Natural killer cell treated with Interleukin-12 subunit alpha and Interleukin-12 subunit beta and Interleukin-15 and Interleukin-18, amount 100 ng/mL, for 72 hours (primary cell): ENCODE measurements around the gene HTR2A. TPM values are rescaled to one million over a fixed set of nuclear protein-coding genes. Genes with fewer than 3 reads are reported as not detected.
A peak's percentile ranks its signal among the peaks of the same experiment; 100 is the strongest.

Experiments
- ATAC-seq, 2 donors: fragments of 150-1000 bp; cut with Tn5 transposase in 1 of 2; sonication (Bioruptor Pico), chemical (Tn5 transposase) in 1 of 2; 2 replicates each; pipeline ENCODE4 v1.10.0; 2021
- DNase-seq: peaks from one replicate; pipeline ENCODE4 v3.0.0; 2022; ENCODE audit warnings: low spot score
- H3K27ac Mint-ChIP-seq, 2 donors: 1 replicate in 1 of 2; 2 replicates in 1 of 2; pipeline ENCODE4 v1.8.0; 2022; ENCODE audit warnings: mixed read lengths in 2 of 2, mild to moderate bottlenecking in 1 of 2, moderate library complexity in 1 of 2
- H3K27me3 Mint-ChIP-seq, 2 donors: 1 replicate in 1 of 2; 2 replicates in 1 of 2; pipeline ENCODE4 v1.8.0; 2022; ENCODE audit warnings: mixed read lengths in 2 of 2
- H3K36me3 Mint-ChIP-seq: one replicate; pipeline ENCODE4 v1.8.0; 2022; ENCODE audit warnings: mixed read lengths
- H3K4me1 Mint-ChIP-seq, 2 donors: 1 replicate in 1 of 2; 2 replicates in 1 of 2; pipeline ENCODE4 v1.8.0; 2022; ENCODE audit warnings: low read depth in 2 of 2, mixed read lengths in 2 of 2, mild to moderate bottlenecking in 1 of 2
- H3K4me3 Mint-ChIP-seq: one replicate; pipeline ENCODE4 v1.8.0; 2022; ENCODE audit warnings: mixed read lengths
- H3K9me3 Mint-ChIP-seq: 2 replicates; pipeline ENCODE4 v1.8.0; 2022; ENCODE audit warnings: mixed read lengths
- total RNA-seq, 2 donors: library from RNA; stranded (reverse); gene quantifications; one replicate each; pipeline ENCODE4 v1.2.3, GENCODE V29; 2022

Gene HTR2A
- not detected for total RNA-seq

DNA sequence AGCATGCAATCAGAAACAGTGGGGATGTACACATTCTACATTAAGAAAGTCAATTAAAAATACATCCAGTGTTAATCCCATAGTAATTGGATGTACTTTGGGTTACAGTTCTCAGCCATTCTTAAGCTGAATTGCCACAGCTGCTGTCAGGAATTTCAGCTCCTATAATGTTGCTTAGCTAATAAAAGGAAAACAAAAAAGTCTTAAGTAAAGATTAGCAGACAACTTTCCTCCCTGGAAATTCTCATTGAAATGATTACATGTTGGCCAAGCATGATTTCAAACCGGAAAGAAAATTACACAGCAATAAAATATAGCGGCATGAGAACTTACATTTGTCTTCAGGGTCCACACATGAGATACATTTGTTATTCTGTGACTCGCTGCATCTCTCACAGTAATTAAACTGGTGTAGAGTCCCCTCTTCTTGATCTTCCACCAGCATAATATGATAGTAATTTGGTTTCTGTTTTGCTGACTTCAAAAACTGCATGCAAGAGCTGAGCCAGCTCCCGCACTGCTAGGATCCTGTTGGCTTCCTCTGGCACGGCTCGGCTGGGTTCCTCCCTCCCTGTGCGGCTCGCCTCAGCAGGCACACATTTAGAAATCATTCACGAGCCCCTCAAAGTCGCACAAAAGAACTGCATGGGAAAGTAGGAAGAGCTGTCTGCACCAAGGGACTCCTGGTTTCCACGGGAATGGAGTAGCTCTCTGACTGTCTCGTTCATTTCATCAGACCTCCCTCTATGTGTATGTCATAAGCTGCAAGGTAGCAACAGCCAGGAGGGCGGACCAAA, at the start of gene HTR2A:
HTR2A (minus strand) TSS at position 713 of the 797 bp plus-strand sequence. CDS start 1,147 bp downstream, outside the sequence.
- peaks cover 10 to 15% of the 10 kb centered on the region in 2 donors for H3K4me1 Mint-ChIP-seq
- H3K4me3 Mint-ChIP-seq: peak within 1 kb of the TSS; percentile 35
- no peaks in the 10 kb centered on the region for H3K36me3 Mint-ChIP-seq
- no peaks in the 10 kb centered on the region for H3K9me3 Mint-ChIP-seq
- H3K27ac Mint-ChIP-seq: no peak within 1 kb of the TSS
- ATAC-seq (no peak), DNase-seq (no peak)
- H3K27me3 Mint-ChIP-seq: peaks cover 26 to 63% of the 10 kb centered on the region in 2 donors

DNA sequence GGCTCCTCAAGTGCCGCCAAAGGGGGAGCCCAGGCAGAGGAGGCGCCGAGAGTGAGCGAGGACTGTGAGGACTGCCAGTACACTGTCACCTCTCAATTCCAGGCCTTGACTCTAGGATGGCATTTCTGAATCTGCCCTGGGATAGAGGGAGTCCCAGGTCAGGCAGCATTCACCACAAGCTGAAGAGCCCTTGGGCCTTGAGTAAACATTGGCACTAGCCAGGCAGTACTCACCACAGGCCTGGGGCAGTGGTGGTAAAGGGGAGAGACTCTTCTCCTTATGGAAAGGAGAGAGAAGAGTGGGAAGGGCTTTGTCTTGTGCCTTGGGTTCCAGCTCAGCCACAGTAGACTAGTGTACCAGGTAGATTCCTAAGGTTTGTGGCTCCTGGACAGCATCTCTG, 39.7 kb upstream of the HTR2A start:
- no peak for DNase-seq
- Mint-ChIP-seq H3K27me3 (peaks cover 2 to 24% of the 10 kb centered on the region in 2 donors), H3K27ac (no peak overlapping the region), H3K9me3 (peaks cover 3% of the 10 kb centered on the region), H3K4me1 (no peaks in the 10 kb centered on the region), H3K4me3 (no peak overlapping the region), H3K36me3 (no peaks in the 10 kb centered on the region)
- ATAC-seq: no peak

DNA sequence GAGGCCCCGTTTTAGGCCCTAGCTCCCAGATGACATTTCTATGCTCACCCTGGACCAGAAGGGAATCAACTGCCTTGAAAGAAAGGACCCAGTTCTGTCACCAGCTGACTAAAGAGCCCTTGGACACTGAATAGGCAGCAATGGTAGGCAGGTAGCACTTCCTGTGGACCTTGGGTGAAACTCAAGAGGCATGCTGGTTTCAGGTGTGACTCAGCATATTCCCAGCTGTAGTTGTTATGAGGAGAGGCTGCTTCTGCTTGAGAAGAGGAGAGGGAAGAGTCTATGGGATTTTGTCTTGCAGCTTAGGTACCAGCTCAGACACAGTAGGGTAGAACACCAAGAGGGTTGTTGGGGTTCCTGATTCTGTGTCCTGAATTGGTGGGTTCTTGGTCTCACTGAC, 37.9 kb upstream of the HTR2A start:
- no peaks in the 10 kb centered on the region for H3K4me1 Mint-ChIP-seq
- DNase-seq (no peak), ATAC-seq (no peak)
- peaks cover 0 to 12% of the 10 kb centered on the region in 2 donors for H3K27me3 Mint-ChIP-seq
- no peaks in the 10 kb centered on the region for H3K36me3 Mint-ChIP-seq
- H3K9me3 Mint-ChIP-seq: peaks cover 3% of the 10 kb centered on the region
- H3K4me3 Mint-ChIP-seq: no peak overlapping the region
- no peak overlapping the region for H3K27ac Mint-ChIP-seq

DNA sequence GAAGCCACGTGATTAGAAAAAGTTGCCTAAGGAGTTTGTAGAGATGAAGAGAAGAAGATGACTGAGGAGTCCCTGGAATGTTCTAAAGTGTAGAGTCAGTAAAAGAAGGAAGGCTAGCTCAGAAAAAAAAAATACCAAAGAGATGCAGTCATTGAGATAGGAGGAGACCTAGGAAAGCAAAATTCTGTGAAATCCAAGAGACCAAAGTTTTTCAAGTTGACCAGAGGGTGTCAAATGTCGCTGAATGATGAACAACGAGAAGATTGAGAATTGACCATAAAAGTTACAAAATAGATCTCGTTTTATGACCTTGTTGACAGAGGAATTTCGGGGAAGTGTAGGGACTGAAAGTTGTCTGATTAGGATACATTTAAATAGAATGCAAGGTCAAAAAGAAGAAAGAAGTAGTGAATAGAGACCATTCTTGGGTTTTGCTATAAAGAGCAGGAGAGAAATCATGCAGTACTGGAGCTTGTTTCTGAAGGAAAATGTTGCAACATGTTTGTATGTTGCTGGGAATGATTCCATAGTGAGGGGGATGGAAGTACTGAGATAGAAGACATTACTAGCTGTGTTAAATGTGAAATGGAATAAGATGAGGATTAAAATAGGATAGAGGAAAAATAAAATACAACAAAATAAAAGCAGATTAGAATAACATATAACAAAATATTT, 30.2 kb upstream of the HTR2A start:
- Mint-ChIP-seq H3K36me3 (no peaks in the 10 kb centered on the region), H3K4me3 (no peak overlapping the region), H3K27ac (no peak overlapping the region), H3K4me1 (no peaks in the 10 kb centered on the region), H3K9me3 (no peaks in the 10 kb centered on the region), H3K27me3 (peaks cover 0 to 13% of the 10 kb centered on the region in 2 donors)
- ATAC-seq (no peak), DNase-seq (no peak)

DNA sequence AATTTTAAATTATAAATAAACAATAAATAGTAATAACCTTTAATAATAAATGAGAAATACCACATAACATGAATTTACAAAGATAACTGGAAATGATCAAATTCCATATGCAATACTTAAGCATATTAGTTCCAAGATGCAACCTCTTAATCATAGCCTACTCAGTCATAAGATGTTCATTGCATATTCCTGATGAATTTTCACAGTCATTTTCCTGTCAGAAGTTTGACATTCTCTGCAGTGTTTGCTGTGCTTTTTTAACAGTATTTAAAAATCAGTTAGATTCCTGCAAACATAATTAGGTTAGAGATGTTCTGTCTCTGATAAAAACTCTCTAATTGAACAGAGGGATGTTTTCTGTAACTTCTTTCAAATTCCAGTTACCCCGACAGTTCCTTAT, 28.6 kb upstream of the HTR2A start:
- Mint-ChIP-seq H3K27ac (no peak overlapping the region), H3K27me3 (peaks cover 0 to 13% of the 10 kb centered on the region in 2 donors), H3K9me3 (no peaks in the 10 kb centered on the region), H3K36me3 (no peaks in the 10 kb centered on the region), H3K4me3 (no peak overlapping the region), H3K4me1 (no peaks in the 10 kb centered on the region)
- no peak for DNase-seq
- ATAC-seq: no peak

DNA sequence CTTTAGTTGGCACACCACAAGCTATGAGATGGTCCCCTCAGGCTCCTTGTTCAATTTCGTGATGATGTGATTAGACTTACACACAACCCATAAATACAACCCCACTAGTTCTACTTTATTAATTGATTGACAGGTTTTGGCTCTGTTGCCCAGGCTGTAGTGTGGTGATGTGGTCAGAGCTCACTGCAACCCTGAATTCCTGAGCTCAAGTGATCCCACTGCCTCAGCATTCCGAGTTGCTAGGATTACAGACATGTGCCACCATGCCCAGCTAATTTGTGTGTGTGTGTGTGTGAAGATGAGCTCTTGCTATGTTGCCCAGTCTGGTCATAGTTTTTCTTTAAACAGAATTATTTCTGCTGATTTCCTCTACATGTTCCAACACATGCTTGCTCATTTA, 17.5 kb upstream of the HTR2A start:
- H3K27me3 Mint-ChIP-seq: peaks cover 13 to 47% of the 10 kb centered on the region in 2 donors
- no peak overlapping the region for H3K4me3 Mint-ChIP-seq
- DNase-seq (no peak), ATAC-seq (no peak)
- H3K4me1 Mint-ChIP-seq: no peaks in the 10 kb centered on the region
- H3K36me3 Mint-ChIP-seq: no peaks in the 10 kb centered on the region
- H3K9me3 Mint-ChIP-seq: peaks cover 3% of the 10 kb centered on the region
- no peak overlapping the region for H3K27ac Mint-ChIP-seq

DNA sequence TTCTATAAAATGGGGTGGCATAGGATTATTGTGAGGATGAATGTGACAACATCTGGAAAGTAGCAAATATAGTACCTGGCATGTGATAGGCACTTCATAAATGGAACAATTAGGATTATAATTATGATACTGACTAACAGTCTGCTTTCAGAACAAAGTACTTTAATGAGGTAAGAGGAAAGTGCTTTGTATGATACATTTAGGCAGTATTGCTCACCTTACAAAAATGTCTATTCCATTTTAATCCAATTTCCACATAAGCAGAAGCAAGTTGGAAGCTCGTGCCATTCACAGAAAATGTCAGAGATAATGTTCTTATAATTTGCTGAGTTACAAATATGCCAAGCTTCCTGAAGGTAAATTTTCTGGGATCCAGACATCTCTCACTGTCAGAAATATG, 16.9 kb upstream of the HTR2A start:
- Mint-ChIP-seq H3K9me3 (peaks cover 3% of the 10 kb centered on the region), H3K36me3 (no peaks in the 10 kb centered on the region), H3K27me3 (peaks cover 13 to 47% of the 10 kb centered on the region in 2 donors), H3K4me3 (no peak overlapping the region), H3K4me1 (no peaks in the 10 kb centered on the region), H3K27ac (no peak overlapping the region)
- DNase-seq (no peak), ATAC-seq (no peak)

DNA sequence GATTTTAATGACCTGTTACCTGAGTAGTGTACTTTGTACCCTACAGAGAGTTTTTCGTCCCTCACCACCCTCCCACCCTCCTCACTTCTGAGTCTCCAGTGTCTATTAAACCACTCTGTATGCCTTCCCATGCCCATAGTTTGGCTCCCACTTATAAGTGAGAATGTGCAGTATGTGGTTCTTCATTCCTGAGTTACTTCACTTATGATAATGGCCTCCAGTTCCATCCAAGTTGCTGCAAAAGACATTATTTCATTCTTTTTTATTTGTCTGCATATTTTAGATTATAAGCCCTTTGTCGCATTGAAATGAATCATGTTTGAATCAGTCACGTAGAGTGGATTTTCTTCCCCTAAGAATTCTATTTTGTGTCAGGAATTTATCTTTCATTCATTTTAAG, 12.2 kb upstream of the HTR2A start:
- H3K4me1 Mint-ChIP-seq: no peaks in the 10 kb centered on the region
- no peak for DNase-seq
- H3K27ac Mint-ChIP-seq: no peak overlapping the region
- ATAC-seq: no peak
- H3K9me3 Mint-ChIP-seq: no peaks in the 10 kb centered on the region
- peaks cover 17 to 47% of the 10 kb centered on the region in 2 donors for H3K27me3 Mint-ChIP-seq
- no peaks in the 10 kb centered on the region for H3K36me3 Mint-ChIP-seq
- no peak overlapping the region for H3K4me3 Mint-ChIP-seq

DNA sequence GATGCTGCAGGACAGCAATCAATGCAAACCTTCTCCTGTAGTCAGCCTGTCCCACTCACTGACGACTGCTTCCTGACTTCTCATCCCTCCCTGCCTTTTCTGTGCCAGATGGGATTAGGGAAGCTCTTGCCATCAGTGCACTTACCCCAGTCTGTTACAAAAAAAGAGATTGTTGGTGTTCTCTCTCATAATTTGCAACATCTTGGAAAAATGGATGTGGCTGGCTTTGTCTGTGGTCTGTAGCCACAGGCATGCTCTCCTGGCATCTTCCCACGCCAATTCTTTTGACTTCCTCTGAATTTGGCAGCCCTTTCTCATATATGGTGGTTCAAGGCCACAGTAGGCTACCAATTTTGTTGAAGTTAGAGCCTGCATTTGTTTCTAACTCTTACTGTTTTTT, 11.6 kb upstream of the HTR2A start:
- Mint-ChIP-seq H3K27me3 (peaks cover 17 to 47% of the 10 kb centered on the region in 2 donors), H3K4me1 (no peaks in the 10 kb centered on the region), H3K4me3 (no peak overlapping the region), H3K27ac (no peak overlapping the region), H3K36me3 (no peaks in the 10 kb centered on the region), H3K9me3 (no peaks in the 10 kb centered on the region)
- ATAC-seq (no peak), DNase-seq (no peak)

DNA sequence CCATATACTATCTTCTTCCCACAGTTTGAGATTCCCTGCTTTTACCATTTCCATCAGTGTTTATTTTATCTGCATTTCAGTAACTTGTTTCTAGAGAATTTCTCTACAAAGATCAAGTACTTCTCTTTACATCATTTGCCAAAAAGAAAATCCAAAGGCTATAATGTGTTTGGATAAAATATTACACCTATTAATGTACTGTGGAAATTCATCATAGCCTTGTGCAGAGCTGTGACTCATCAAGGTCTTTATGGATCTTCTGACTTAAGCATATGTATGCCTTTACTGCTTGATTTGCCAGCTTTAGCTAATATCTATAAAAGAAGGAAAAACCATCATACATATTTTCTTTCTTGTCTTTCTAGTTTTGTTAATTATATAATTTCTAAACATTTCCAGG, 9.6 kb upstream of the HTR2A start:
- Mint-ChIP-seq H3K27ac (no peak overlapping the region), H3K4me1 (no peaks in the 10 kb centered on the region), H3K27me3 (peaks cover 27 to 53% of the 10 kb centered on the region in 2 donors), H3K9me3 (no peaks in the 10 kb centered on the region), H3K36me3 (no peaks in the 10 kb centered on the region), H3K4me3 (no peak overlapping the region)
- DNase-seq: no peak
- ATAC-seq: no peak

DNA sequence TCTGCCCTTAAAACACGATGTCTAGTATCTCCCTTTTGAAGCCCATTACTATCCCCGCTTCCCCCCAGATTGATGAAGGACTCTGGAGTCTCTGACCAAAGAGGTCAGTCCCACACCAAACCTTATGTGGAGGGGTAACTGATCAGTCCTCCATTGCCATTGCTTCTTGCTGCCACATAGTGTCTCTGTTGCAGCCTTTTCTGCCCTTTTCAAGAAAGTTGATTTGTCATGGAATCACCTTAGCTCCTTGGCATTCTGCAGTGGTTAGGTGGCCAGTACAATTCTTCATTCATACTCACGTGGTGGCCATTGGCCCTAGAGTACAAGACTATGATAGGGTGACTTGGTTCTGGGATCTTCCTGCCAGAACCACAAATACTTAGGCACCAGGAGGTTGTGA, 8.4 kb upstream of the HTR2A start:
- peaks cover 24 to 47% of the 10 kb centered on the region in 2 donors for H3K27me3 Mint-ChIP-seq
- H3K4me3 Mint-ChIP-seq: no peak overlapping the region
- no peaks in the 10 kb centered on the region for H3K36me3 Mint-ChIP-seq
- no peaks in the 10 kb centered on the region for H3K4me1 Mint-ChIP-seq
- ATAC-seq (no peak), DNase-seq (no peak)
- H3K9me3 Mint-ChIP-seq: no peaks in the 10 kb centered on the region
- H3K27ac Mint-ChIP-seq: no peak overlapping the region

DNA sequence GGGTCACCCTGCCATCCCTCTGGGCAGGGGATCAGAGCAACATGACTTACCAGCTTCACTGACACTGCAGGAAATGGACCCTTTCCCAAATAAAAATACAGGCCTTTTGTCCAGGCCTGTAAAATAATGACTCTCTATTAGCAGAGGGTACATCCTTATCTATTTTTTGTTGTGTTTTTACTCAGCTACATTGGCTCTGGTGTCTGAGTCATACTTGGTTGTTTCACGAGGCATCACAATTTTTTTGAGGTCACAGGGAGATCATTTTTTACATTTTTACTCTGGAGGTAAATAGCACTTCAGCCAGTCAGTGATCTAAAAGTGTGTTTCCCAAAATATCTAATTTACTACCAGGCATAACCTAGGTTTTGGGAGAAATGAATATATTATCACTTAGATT, 6.9 kb upstream of the HTR2A start:
- Mint-ChIP-seq H3K4me3 (no peak overlapping the region), H3K27me3 (peaks cover 24 to 34% of the 10 kb centered on the region in 2 donors), H3K9me3 (no peaks in the 10 kb centered on the region), H3K4me1 (no peaks in the 10 kb centered on the region), H3K27ac (no peak overlapping the region), H3K36me3 (no peaks in the 10 kb centered on the region)
- DNase-seq (no peak), ATAC-seq (no peak)

DNA sequence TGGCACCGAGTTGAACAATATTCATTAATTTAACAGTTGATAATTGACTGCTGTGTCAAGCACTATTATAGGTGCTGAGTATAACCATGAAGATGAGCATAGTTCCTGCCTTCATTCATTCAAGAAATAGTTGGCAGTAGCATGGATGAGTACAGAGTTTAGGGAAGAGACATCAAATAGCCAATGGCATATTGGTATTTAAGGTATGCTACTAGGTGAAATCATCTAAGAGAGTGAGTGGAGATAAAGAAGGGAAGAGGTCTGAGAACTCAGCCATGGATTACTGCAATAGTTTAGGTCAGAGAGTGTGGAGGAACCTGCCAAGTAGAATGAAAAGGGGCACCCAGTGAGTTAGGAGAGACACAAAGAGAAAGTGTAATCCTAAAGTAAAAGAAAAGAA, 4.9 kb upstream of the HTR2A start:
- Mint-ChIP-seq H3K4me3 (no peak overlapping the region), H3K4me1 (peaks cover 2 to 5% of the 10 kb centered on the region in 2 donors), H3K27me3 (peaks cover 23 to 36% of the 10 kb centered on the region in 2 donors), H3K36me3 (no peaks in the 10 kb centered on the region), H3K9me3 (no peaks in the 10 kb centered on the region), H3K27ac (no peak overlapping the region)
- DNase-seq: no peak
- ATAC-seq: no peak

DNA sequence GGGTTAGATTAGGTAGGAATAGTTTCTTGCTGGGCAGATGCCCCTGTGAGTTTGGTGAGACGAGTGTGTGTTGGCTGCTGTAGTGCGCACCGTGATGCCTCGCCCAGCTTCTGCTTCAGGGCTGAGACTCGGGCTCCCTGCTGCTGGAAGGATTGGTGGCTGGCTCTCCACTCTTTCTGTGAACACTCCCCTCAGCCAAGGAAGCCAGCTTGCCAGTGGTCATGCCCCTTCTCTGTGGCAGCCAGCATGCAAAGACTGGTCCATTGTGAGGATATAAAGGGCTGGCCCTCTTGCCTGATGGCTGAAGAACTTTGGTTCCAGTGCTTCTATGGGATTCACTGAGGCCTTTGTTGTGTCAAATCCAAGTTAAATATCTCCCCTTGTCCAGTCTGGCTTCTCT, 2.9 kb upstream of the HTR2A start:
- Mint-ChIP-seq H3K36me3 (no peaks in the 10 kb centered on the region), H3K9me3 (no peaks in the 10 kb centered on the region), H3K27me3 (peaks cover 25 to 49% of the 10 kb centered on the region in 2 donors), H3K27ac (no peak overlapping the region), H3K4me1 (peaks cover 5% of the 10 kb centered on the region in 2 donors), H3K4me3 (no peak overlapping the region)
- DNase-seq (no peak), ATAC-seq (no peak)
